HEK293 (cell line): ENCODE measurements around the gene WDR38.

Source experiments
- CTCF ChIP-seq: fragments of 450-650 bp; formaldehyde crosslinking; IDR thresholded peaks from 2 replicates; pipeline ENCODE4 v1.5.1; 2016; ENCODE audit warnings: missing biosample characterization, missing genetic modification characterization
- TCF7L2 ChIP-seq: IDR thresholded peaks from 2 replicates; pipeline ENCODE4 v1.6.1; 2011; ENCODE audit warnings: low read depth, mild to moderate bottlenecking, inconsistent platforms, low read length, moderate library complexity, borderline replicate concordance
- ZBTB26 ChIP-seq: fragments of 450-650 bp; formaldehyde crosslinking; optimal IDR thresholded peaks from 2 replicates; pipeline ENCODE3; 2016; ENCODE audit warnings: missing biosample characterization, mild to moderate bottlenecking, missing genetic modification characterization
- ZNF37A ChIP-seq: fragments of 450-650 bp; IDR thresholded peaks from 2 replicates; pipeline ENCODE4 v1.5.1; 2018; ENCODE audit warnings: missing biosample characterization, missing genetic modification characterization
- ZNF416 ChIP-seq: fragments of 450-650 bp; formaldehyde crosslinking; IDR thresholded peaks from 2 replicates; pipeline ENCODE4 v1.5.1; 2016; ENCODE audit warnings: missing biosample characterization, missing genetic modification characterization
- ZSCAN18 ChIP-seq: fragments of 450-650 bp; formaldehyde crosslinking; IDR thresholded peaks from 2 replicates; pipeline ENCODE4 v1.5.1; 2016; ENCODE audit warnings: missing biosample characterization, missing genetic modification characterization
- ZSCAN5A ChIP-seq: fragments of 450-650 bp; formaldehyde crosslinking; IDR thresholded peaks from 2 replicates; pipeline ENCODE4 v1.5.1; 2016; ENCODE audit warnings: missing biosample characterization, missing genetic modification characterization
- ZXDB ChIP-seq: fragments of 450-650 bp; formaldehyde crosslinking; IDR thresholded peaks from 2 replicates; pipeline ENCODE4 v1.5.1; 2016; ENCODE audit warnings: missing biosample characterization, missing genetic modification characterization

GRCh38 chr9:124803911-124804310 is 49.3 kb upstream of the WDR38 start:
- TF ChIP-seq TCF7L2 = no peak
- TF ChIP-seq ZSCAN18 (tag by site-specific recombination) = no peak
- no peak for TF ChIP-seq CTCF (tag by site-specific recombination)
- no peak for TF ChIP-seq ZNF37A
- TF ChIP-seq ZBTB26 (tag by site-specific recombination) = no peak
- TF ChIP-seq ZSCAN5A (tag by site-specific recombination) = no peak
- no peak for TF ChIP-seq ZXDB (tag by site-specific recombination)
- TF ChIP-seq ZNF416 (tag by site-specific recombination) = no peak
